ENCODE data around the gene BAHCC1.

GRCh38 chr17:81346908-81347349, 48.3 kb upstream of the BAHCC1 start:
- TF ChIP-seq CREB1 (IDR thresholded peaks at IDR 0.05; ENCODE audit: low read depth): no peak
- TF ChIP-seq MAX (IDR thresholded peaks at IDR 0.05): no peak
- TF ChIP-seq TCF12 (IDR thresholded peaks at IDR 0.05; ENCODE audit: low read depth): no peak
- no peak for TF ChIP-seq TEAD4 (IDR thresholded peaks at IDR 0.05)
